Esophagus muscularis mucosa (tissue), 4 donors: Measurements from ENCODE around the gene RNF144A. TPM values are rescaled to one million over a fixed set of nuclear protein-coding genes. Genes with fewer than 3 reads are reported as not detected.

Experiments used
- DNase-seq: peaks from one replicate; pipeline ENCODE4 v3.0.0-alpha.2; 2017; ENCODE audit errors: extremely low spot score
- H3K27ac ChIP-seq, 4 donors: fragments of 200-600 bp; sonication (generic); replicated peaks in 1 of 4; 1 replicate in 3 of 4; 2 replicates in 1 of 4; pipeline ENCODE4 v1.5.1; 2016 to 2019; ENCODE audit warnings: mild to moderate bottlenecking in 1 of 4
- H3K27me3 ChIP-seq, 4 donors: fragments of 200-600 bp; sonication (generic); one replicate each; pipeline versions ENCODE4 v1.5.1 to v1.6.0; 2016 to 2019
- H3K36me3 ChIP-seq, 4 donors: fragments of 200-600 bp; sonication (generic); one replicate each; pipeline ENCODE4 v1.5.1; 2016 to 2019
- H3K4me1 ChIP-seq, 4 donors: fragments of 200-600 bp; sonication (generic); one replicate each; pipeline ENCODE4 v1.5.1; 2016 to 2019
- H3K4me3 ChIP-seq, 4 donors: fragments of 200-600 bp; sonication (generic); 1 replicate in 2 of 4; 2 replicates in 2 of 4; pipeline ENCODE4 v1.5.1; 2016 to 2019; ENCODE audit warnings: mild to moderate bottlenecking in 4 of 4, moderate library complexity in 1 of 4
- H3K9me3 ChIP-seq, 4 donors: fragments of 200-600 bp; sonication (generic); 1 replicate in 3 of 4; 2 replicates in 1 of 4; pipeline ENCODE4 v1.5.1; 2016 to 2019
- EP300 ChIP-seq: sonication (generic); formaldehyde crosslinking; IDR thresholded peaks from one replicate; pipeline ENCODE4 v1.6.1; 2017; ENCODE audit warnings: antibody characterized with exemption
- POLR2A ChIP-seq: fragments of 450-650 bp; IDR thresholded peaks from one replicate; pipeline ENCODE4 v1.6.1; 2017; ENCODE audit warnings: antibody characterized with exemption, moderate library complexity, mild to moderate bottlenecking, low read depth
- POLR2AphosphoS5 ChIP-seq, 2 donors: sonication (generic); formaldehyde crosslinking; IDR thresholded peaks; one replicate each; pipeline ENCODE4 v1.6.1; 2017; ENCODE audit warnings: antibody characterized with exemption in 2 of 2
- WGBS: methylation state at CpG from one replicate; pipeline ENCODE4 v1.1.5; 2018; 5-methylcytosine and 5-hydroxymethylcytosine counted together
- intact Hi-C: fragments of 100-400 bp; cut with DNase I; formaldehyde crosslinking; loops from one replicate; pipeline ENCODE4 v1.15.1; 2023
- total RNA-seq, 4 donors: library from RNA; depleted of rRNA; stranded (reverse); fragments of >200 nt; gene quantifications; one replicate each; pipeline versions ENCODE4 v1.1.0 to v1.2.1, GENCODE V29; 2016
- TF ChIP-seq, protein P1 (sequence below), 3 experiments: fragments of 200-600 bp in 2 of 3; fragments of 450-650 bp in 1 of 3; sonication (generic) in 2 of 3; IDR thresholded peaks; one replicate each; pipeline ENCODE4 v1.5.1; 2017 to 2019; ENCODE audit warnings: antibody characterized with exemption in 3 of 3, mild to moderate bottlenecking in 2 of 3, moderate library complexity in 1 of 3

The RNF144A gene
- total RNA-seq, 4 donors from 2014 or later = 5.4 to 10.8 (median 8.8) TPM

GRCh38 chr2:6911721-6912120, 5.5 kb upstream of the RNF144A start:
- TF ChIP-seq POLR2AphosphoS5 (IDR thresholded peaks at IDR 0.05) (no peak), POLR2A (no peak), EP300 (no peak)
- TF ChIP-seq, protein P1, sequence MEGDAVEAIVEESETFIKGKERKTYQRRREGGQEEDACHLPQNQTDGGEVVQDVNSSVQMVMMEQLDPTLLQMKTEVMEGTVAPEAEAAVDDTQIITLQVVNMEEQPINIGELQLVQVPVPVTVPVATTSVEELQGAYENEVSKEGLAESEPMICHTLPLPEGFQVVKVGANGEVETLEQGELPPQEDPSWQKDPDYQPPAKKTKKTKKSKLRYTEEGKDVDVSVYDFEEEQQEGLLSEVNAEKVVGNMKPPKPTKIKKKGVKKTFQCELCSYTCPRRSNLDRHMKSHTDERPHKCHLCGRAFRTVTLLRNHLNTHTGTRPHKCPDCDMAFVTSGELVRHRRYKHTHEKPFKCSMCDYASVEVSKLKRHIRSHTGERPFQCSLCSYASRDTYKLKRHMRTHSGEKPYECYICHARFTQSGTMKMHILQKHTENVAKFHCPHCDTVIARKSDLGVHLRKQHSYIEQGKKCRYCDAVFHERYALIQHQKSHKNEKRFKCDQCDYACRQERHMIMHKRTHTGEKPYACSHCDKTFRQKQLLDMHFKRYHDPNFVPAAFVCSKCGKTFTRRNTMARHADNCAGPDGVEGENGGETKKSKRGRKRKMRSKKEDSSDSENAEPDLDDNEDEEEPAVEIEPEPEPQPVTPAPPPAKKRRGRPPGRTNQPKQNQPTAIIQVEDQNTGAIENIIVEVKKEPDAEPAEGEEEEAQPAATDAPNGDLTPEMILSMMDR (IDR thresholded peaks at IDR 0.05) = no peak
- intact Hi-C loops = no loop called here
- DNase-seq = no peak
- Histone ChIP-seq H3K4me1 (peaks cover under 1 to 1% (median under 1%) of the 10 kb centered on the region in 4 donors), H3K27ac (no peak overlapping the region), H3K36me3 (no peaks in the 10 kb centered on the region), H3K4me3 (no peak overlapping the region), H3K9me3 (no peaks in the 10 kb centered on the region), H3K27me3 (no peaks in the 10 kb centered on the region)

DNA sequence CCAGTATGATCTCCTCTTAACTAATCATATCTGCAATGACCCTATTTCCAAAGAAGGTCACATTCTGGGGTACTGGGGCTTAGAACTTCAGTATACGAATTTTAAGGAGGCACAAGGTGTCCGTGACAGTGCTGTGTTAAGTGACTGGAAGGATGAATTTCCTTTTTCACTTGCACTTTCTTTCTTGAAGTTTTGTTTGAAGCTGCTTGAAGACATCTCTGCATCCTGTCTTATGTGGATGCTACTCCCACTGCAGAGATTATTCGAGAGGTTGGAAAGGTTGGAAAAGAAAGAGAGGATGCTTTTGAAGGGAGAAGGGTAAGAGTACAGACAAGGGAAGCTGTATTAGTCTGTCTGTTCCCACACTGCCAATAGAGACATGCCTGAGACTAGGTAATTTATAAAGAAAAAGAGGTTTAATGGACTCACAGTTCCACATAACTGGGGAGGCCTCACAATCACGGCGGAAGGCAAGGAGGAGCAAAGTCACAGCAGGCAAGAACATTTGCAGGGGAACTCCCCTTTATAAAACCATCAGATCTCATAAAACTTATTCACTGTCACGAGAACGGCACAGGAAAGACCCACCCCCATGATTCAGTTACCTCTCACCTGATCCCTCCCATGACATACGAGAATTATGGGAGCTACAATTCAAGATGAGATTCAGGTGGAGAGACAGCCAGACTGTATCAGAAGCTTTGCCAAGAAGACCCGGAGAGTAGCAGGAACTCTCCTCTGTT, 3.6 kb upstream of the RNF144A start:
- no peak overlapping the region for H3K4me3 ChIP-seq
- no peaks in the 10 kb centered on the region for H3K36me3 ChIP-seq
- 92% methylated on average over 9 of the region's 9 CpGs for WGBS
- DNase-seq = no peak
- peaks cover 6 to 12% (median 11%) of the 10 kb centered on the region in 4 donors for H3K4me1 ChIP-seq
- no peaks in the 10 kb centered on the region for H3K27me3 ChIP-seq
- H3K27ac ChIP-seq = no peak overlapping the region
- no peaks in the 10 kb centered on the region for H3K9me3 ChIP-seq
- TF ChIP-seq, protein P1 (IDR thresholded peaks at IDR 0.05) = no peak
- TF ChIP-seq EP300 (no peak), POLR2A (no peak), POLR2AphosphoS5 (IDR thresholded peaks at IDR 0.05) (no peak)
- intact Hi-C loops = no loop called here

DNA sequence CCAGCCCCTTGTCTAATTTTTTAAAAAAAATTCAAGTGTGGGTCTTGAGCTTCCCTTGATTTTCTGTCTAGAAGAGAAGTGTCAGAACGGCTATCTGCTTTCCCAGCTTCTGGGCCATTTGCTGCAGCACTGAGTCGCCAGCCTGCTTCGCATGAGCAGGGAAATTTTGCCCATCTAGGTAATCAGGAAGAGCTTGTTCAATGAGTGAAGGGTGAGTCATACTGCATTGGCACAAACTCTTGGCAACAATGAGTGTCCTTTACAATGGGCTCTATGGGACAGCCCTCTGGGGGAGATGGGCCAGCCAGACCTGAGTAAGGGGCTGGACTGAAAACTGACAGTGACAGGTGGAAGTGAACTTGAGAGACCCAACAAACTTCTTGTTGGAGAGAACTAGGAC, 2.4 kb upstream of the RNF144A start:
- DNase-seq = no peak
- H3K4me1 ChIP-seq = peaks cover 17 to 22% (median 18%) of the 10 kb centered on the region in 4 donors
- H3K27me3 ChIP-seq = no peaks in the 10 kb centered on the region
- intact Hi-C loops = loop anchor here (5.0 kb wide), 2 partner anchors 92 to 127 kb away; no protein-coding TSS in a partner anchor
- WGBS = 97% methylated on average over 3 of the region's 3 CpGs
- TF ChIP-seq POLR2AphosphoS5 (IDR thresholded peaks at IDR 0.05) (no peak), POLR2A (no peak), EP300 (no peak)
- TF ChIP-seq, protein P1 (IDR thresholded peaks at IDR 0.05) = no peak
- no peaks in the 10 kb centered on the region for H3K36me3 ChIP-seq
- no peak overlapping the region for H3K27ac ChIP-seq
- H3K4me3 ChIP-seq = no peak overlapping the region
- no peaks in the 10 kb centered on the region for H3K9me3 ChIP-seq

GRCh38 chr2:6915399-6915798, 1.8 kb upstream of the RNF144A start:
- Histone ChIP-seq H3K27me3 (no peaks in the 10 kb centered on the region), H3K4me3 (no peak overlapping the region), H3K27ac (no peak overlapping the region), H3K4me1 (peaks cover 17 to 28% (median 20%) of the 10 kb centered on the region in 4 donors), H3K9me3 (no peaks in the 10 kb centered on the region), H3K36me3 (no peaks in the 10 kb centered on the region)
- 91% methylated on average over 2 of the region's 2 CpGs for WGBS
- intact Hi-C loops = loop anchor here (5.0 kb wide), 2 partner anchors 92 to 127 kb away; no protein-coding TSS in a partner anchor
- no peak for TF ChIP-seq EP300
- TF ChIP-seq POLR2AphosphoS5 (IDR thresholded peaks at IDR 0.05) = no peak
- TF ChIP-seq, protein P1 (IDR thresholded peaks at IDR 0.05) = no peak
- TF ChIP-seq POLR2A = no peak
- no peak for DNase-seq
